Fibroblast of skin of left biceps (primary cell): ENCODE data around the gene MNAT1.
"Not testable (repeated sequence)": the region's sequence is repeated elsewhere in the genome, so short reads cannot be mapped to it uniquely, and the experiment has no call there.

Source experiments
- DNase-seq, 2 experiments: peaks; one replicate each; pipeline ENCODE4 v3.0.0-alpha.2; 2013; ENCODE audit warnings: low read depth in 2 of 2

MNAT1 gene

DNA sequence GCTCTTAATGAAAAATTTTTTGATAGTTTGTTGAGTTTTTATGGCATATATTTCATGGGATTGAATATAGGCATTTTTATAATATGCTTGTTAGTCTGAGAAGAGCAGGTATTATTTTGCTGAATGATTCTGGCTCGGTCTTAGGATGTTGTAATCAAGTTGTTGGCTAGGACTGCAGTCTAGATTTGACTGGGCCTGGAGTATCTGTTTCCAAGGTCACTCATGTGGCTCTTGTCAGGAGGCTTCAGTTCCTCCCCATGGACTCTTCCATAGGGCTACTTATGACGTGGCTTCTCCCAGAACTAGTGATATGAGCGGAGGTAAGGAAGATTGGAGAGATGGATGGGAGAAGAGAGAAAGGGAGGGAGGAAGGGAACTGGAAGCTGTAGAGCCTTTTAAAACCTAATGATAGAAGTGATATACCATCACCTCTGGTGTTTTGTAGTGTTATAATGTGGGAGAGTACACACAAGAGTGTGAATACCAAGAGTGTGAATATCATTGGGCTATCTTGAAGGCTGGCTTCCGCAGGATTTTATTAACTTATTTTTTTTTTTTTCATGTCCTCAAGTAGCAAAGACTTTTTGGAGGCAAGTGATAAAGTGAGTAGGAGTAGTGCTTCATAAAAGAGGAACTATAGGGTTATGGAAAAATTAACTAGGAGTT lies 4.4 kb downstream of the MNAT1 start:
- no peak for DNase-seq

DNA sequence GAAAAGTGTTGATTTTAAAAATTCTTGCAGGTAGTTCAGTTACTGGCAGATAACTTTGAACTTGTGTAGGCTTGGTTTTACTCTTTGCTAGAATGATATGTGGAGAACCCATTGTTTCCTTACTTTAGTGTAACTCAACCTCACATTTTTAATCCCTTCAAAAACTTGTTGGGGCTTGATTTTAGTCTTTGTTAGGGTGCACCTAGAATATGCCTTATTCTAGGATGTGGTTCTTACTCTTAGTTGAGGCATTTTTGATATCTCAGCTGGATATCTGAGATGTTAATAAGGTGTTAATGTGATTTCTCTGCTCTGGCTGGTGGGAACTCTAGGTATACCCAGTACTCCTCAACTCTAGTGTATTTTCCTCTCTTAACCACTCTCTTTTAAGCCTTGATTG lies 10.0 kb downstream of the MNAT1 start:
- no peak for DNase-seq

DNA sequence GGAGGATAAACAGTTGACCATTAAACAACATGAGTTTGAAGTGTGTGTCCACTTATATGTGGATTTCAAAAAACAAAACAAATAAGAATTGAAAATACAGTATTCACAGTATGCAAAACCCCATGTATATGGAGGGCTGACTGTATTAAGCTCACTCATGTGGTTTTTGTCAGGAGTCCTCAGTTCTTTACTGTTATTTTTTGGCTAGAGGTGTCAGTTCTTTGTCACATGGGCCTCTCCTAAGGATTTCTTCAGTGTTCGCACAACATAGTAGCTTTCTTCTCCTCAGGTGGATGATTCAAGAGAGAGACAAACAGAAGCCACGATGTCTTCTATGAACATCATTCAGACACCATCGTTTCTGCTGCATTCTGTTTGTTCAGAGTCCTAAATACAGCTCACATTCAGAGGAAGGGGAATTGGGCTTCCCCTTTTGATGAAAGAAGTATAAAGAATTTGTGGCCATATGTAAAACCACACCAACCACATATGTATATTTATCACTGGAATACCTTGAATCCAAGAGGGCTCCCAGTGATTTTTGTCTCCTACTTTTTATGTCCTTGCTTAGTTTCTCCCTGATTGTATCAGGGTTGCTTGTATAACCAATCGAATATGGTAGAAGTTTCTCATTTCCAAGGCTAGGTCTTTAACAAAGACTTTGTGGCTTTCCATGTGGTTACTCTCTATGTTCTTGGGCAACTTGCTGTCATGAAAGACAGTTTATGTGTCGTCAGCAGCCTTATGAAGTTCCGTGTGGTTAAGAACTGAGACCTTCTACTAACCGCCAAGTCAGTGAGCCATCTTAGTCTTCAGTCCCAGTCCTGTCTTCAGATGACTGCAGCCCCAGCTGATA lies 18.9 kb downstream of the MNAT1 start:
- DNase-seq: no peak

DNA sequence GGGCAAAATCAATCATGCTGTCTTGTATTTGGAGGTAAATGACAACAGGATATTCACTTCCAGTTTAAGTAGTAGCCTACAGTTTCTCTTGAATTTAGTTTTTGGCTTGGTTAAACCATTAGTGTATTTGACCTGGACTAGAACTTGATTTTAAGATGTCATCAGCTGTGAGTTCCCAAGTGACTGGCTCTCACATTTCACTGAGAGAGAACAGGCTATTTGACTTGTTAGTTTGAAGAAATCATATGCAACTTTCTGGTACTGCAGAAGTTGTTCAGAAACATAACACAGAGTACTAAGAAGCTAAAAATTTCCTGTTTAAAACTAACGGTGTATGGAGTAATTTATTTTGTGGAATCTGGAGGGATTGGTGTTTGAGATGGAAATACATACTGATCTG lies 22.3 kb downstream of the MNAT1 start:
- DNase-seq: no peak

DNA sequence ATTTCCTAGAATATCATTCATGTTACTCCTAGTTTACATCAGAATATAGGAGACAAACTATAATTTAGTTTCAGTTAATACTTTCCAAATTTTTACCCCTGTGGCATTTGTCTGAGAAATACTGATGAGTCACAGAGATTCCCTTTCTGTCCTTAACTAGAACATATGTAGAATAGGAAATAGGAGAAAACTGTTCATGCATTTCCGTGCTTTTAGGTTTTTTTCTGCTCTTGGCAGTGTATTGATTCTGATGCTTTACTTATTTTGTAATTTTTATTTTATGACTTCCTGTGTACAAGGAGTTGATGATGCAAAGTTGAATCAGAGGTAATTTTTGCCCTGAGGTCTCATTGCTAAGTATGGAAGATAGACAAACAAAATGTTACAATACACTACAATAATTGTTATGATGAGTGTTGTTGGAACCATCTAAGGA lies 23.0 kb downstream of the MNAT1 start:
- peak; percentile 58 to 72 for DNase-seq

DNA sequence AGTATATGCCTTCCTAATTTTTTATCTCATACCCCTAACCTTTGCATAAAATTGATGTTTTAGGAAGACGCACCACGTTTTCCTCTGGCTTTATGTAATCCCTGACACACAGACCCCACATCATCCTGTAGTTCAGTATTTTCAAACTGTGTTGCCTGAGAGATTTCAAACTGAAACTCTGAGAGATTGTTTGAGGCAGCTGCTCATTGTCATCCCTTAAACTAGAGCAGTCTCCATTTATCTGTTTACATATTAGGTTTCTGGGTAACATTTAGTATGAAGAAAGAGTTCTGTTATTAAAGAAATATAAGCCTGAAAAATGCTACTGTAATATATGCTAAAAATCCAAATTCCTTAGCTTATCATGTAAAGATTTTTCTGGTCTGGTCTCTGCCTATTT lies 24.3 kb downstream of the MNAT1 start:
- no peak for DNase-seq

DNA sequence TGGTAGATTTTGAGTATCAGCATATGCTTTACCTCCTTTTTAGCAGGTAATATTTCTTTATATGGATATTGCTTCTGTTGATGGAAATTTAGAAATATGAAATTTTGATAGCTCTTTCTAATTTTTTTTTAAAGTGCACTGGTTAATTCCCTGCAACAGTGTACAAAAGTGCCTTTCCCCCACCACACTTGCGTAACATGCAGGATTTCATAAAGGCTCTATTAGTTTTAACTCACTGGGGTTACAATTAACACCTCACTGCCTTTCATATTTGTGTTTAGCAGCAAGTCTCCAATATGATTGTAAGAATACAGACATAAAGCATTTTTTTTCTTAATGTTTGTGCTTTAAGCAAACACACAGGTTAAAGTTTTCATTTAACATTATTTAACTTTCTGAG lies 25.6 kb downstream of the MNAT1 start:
- no peak for DNase-seq

DNA sequence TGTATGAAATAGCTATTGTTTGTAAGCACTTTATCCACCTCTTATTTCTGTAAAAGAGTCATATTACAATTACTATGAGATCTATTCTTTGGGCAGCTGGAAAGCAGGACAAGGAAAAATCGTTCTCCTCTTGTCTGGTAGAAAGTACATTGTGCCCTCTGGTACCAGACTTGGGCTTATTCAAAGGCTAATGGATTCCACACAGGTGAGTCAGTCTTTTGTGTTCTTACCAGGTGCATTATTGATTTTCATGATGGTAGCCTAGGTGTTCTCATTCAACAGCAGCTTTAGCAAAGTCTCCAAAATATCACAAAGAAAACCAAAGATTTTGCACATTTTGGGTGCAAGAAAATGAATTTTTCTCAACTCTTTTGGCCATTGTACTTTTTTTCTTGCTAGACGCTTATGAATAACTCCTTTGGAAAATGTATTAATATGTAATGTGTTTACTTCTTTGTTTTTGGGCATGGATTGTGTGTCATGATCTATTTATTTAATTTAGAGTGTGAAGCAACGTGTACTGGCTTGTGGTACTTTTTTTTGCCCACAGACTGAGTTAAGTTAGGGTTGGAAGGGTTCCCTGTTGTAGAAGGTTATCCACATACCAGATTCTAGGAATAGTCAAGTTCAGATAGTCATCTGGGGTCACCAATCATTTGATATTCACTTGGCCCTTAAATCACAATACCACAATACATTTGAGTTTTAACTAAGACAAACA lies 26.2 kb downstream of the MNAT1 start:
- DNase-seq: no peak

DNA sequence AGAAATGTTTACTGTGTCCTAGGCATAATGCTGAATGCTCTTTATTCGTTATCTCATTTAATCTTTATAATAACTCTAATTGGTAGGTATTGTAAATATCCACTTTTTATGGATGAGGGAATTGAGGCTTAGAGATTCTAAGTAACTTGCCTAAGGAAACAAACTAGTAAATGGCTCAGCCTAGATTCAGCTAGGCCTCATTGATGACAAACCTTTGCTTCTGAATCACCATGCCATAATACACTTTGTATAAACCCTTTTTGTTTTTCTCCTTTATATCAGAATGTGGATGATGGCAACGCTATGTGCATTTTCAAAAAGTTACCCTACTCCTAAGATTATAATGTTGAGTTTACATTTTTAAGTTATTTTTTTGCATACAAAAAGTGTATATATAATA lies 34.0 kb downstream of the MNAT1 start:
- no peak for DNase-seq

DNA sequence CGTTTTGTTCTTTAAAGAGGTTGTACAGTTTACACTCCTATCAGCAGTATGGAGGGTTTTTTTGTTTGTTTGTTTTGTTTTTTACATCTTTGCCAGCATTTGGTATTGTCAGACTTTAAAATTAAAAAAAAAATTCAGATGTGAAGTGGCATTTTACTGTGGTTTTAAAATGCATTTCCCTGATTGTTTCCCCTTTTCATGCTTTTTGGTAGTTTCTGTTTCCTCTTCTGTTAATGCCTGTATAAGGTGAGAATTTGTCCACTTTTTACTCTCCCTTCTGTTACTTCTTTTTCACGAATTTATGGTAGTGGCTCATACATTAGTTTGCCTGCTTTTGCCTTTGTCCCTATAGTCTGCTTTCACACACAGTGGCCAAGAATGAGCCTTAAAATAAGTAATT lies 36.6 kb downstream of the MNAT1 start:
- DNase-seq: no peak

DNA sequence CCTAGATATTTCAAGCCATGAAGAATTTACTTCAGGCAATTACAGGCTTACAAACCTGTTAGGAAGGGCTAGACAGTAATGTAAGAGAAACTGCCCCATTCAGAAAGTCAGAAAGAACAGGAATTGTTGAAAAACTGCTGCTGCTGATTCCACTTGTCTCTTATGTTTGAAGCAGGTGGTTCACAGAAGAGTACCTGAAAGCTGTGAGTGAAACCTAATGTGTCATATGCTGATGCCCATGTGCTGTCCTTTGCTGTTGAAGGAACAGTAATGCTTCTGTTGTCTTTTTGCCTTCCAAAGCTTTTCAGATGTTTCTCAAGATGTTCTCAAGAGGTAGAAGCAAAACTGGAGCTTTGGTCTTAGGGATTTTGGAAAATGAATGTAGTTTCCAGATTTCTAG lies 39.0 kb downstream of the MNAT1 start:
- DNase-seq: no peak

DNA sequence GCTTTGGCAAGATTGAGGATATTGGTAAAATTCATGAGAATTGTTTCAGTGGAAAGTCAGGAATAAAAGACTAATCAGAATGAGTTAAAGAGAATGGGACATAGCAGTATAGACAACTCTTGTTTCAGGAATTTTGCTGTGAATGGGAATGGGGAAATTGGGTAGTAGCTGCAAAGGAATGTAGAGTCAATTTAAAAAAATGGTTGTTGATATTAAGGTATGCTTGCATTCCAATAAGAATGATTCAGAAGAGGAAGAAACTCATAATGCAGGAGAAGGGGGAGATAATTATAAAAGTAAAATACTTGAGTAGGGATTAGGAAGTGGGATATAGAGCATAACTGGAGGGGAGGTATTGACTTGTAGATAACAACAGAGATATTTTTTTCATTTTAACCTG lies 40.7 kb downstream of the MNAT1 start:
- DNase-seq: peak; percentile 49 to 62

DNA sequence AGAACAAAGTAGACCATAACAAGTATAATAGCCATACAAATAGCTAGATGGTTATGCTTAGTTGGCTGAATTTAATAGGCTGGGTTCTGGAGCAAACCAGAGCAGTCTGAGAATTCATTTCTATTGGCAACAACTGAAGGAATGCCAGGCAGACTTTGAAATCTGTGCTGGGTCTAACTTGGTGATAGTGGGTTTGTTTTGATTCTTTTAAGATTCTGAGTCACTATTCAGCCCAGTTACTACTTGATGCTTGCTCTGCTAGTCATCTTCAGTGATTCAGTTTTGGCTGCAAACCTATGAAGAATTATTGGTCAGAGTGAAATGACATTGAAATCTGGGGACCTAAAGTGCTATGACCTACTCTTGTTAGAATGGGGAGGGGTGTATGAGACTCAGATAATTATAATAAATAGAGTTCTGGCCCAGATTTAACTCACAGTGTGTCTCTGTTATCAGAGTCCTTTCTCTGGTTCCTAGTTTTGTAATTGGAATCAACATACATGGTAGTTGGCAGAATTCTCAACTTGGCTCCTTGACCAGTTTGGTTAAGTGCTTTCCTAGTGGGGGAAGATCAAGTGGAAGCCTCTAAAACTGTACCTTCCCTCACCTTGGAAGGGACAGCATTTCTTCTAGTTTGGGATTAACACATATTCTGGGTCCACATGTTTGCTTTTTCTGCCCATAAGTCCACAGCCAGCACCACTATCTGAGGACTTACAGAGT lies 43.5 kb downstream of the MNAT1 start:
- DNase-seq: peak; percentile 67 to 70

DNA sequence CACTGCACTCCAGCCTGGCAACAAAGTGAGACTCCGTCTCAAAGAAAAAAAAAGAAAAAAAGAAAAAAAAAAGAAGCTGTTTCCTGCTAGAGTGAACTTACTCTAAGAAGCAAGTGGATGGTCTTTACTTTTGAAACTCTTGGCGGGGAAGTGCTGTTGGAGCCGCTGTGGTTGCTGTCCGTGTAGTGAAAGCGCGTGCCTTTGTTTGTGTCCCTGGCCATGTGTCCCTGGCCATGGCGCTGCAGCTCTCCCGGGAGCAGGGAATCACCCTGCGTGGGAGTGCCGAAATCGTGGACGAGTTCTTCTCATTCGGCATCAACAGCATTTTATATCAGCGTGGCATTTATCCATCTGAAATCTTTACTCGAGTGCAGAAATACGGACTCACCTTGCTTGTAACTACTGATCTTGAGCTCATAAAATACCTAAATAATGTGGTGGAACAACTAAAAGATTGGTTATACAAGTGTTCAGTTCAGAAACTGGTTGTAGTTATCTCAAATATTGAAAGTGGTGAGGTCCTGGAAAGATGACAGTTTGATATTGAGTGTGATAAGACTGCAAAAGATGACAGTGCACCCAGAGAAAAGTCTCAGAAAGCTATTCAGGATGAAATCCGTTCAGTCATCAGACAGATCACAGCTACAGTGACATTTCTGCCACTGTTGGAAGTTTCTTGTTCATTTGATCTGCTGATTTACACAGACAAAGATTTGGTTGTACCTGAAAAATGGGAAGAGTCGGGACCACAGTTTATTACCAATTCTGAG lies 45.4 kb downstream of the MNAT1 start:
- DNase-seq: not testable (repeated sequence)

DNA sequence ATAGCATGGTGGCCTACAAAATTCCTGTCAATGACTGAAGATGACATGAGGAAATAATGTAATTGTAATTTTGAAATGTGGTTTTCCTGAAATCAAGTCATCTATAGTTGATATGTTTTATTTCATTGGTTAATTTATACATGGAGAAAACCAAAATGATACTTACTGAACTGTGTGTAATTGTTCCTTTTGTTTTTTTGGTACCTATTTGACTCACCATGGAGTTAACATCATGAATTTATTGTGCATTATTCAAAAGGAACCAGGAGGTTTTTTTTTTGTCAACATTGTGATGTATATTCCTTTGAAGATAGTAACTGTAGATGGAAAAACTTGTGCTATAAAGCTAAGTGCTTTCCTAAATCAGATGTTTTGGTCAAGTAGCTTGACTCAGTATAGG lies 46.0 kb downstream of the MNAT1 start:
- not testable (repeated sequence) for DNase-seq

DNA sequence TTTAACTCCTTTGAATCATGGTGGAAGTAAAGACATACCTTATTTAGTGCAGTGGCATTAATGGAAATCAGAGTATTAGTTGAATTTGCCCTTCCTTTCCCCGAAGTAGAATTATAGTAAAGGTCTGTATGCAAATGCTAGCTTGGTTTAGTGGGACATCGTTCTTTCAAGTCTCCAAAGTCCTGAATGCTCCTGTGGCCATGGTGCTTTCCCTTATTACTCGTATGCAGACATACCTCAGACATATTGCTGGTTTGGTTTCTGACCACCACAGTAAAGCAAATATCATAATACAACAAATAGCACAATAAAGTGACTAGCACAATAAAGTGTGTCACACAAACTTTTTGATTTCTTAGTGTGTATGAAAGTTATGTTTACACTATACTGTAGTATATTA lies 52.3 kb downstream of the MNAT1 start:
- DNase-seq: no peak

DNA sequence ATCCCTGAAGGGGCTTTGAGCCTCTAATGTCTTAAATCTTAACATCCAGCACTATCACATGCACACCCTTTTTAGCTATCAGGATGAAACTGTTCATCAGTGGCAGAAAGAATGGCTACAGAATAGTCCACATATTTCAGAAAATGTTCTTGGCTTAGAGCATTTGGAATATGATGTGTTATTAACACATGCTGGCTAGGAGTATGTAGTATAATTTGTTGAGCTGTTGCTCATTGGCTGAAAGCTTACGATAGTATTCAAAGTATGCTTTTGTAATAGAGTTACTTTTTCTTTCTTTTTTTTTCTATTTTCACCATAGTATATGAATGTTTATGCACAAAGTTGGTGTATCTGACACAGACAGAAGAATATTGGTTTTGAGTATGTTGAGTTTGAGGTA lies 55.1 kb downstream of the MNAT1 start:
- DNase-seq: no peak

DNA sequence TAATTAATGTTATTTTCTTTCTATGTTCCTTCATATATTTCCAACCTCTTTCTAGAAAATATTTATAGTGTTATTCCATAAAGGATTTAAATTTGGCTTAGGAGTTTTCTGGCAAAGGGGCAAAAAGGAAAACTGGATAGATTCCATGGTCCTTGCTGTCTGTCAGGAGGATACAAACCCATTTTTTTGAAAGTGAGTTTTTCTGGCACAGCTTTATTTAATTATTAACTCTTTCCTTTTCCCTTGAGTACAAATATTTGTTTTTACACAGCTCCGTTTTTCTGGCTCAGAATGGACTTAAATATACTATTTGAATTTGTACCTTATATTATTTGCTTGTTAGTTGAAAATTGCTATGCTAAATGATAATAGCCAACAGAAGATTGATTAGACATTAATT lies 56.3 kb downstream of the MNAT1 start:
- no peak for DNase-seq

DNA sequence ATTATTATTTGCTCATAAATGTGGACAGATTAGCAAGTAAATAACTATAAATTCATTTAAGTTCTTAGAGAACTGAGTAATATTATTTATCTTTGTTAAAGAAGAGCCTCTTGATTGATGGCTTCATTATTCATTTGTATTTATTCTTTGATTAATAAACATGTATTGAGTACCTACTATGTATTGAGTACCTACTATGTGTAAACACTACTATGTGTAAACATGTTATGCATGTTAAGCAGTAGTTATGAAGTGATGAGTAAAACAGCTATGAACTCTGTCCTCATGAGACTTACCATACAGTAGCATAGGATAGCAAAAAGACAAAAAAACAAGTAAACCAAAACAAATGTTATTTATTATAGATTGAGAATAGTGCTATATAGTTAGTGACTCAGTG lies 61.9 kb downstream of the MNAT1 start:
- no peak for DNase-seq

DNA sequence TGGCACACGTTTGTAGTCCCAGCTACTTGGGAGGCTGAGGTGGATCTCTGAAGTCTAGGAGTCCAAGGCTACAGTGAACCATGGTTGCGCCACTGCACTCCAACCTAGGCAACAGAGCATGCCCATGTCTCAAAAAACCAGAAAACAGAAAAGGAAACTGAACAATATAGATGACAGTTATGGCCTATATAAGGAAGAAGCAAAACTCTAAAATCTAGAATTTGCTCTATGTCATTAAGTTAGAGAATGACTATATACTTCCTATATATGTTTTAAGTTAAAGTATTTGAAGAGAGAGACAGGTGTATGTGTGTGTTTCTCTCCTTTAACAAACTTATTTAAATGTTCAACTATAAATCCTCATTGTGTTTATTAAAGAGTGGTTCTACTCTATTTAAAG lies 65.8 kb downstream of the MNAT1 start:
- no peak for DNase-seq

DNA sequence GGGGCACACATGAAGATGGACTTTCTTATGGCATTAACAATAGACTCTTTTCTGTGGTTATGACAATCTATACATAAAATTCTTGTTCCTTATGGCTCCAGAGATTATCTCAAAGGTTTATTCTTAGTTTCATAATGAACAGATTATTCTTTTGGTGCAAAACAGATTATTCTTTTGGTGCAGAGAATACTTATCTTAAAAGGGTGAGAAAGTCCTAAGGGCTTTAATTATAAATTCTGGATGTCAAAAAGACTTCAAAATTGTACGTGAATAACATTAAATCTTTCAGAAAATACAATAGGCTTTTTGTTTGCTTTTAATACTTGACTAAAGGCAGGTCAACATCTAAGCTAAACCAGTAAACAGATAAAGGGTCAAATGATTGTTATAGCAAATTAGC lies 69.3 kb downstream of the MNAT1 start:
- DNase-seq: no peak
